HEK293 (cell line): ENCODE data around the gene XRCC6.

Experiments used
- CTCF ChIA-PET: fragments of 350-600 bp; formaldehyde crosslinking; extraction: SDS; loops from one replicate; lab custom pipeline; 2021; ENCODE audit warnings: antibody characterized with exemption; lab: Yijun Ruan, JAX
- POLR2A ChIA-PET: fragments of 300-600 bp; formaldehyde crosslinking; extraction: SDS; loops from one replicate; lab custom pipeline; 2020; ENCODE audit warnings: antibody characterized with exemption, inconsistent platforms; lab: Yijun Ruan, JAX
- H3K27ac ChIP-seq: fragments of 200-500 bp; sonication (Bioruptor generic); 2 replicates; pipeline ENCODE4 v1.5.1; 2014; ENCODE audit warnings: low read depth, low read length, control low read depth, inconsistent platforms; ENCODE audit errors: extremely low read depth
- H3K36me3 ChIP-seq, 2 experiments: fragments of 200-500 bp in 1 of 2; sonication (Bioruptor generic) in 1 of 2; 1 replicate in 1 of 2; 2 replicates in 1 of 2; pipeline ENCODE4 v1.5.1; 2014 to 2017; ENCODE audit warnings: inconsistent platforms in 2 of 2, low read length in 2 of 2; ENCODE audit not compliant: control insufficient read depth in 2 of 2, insufficient read depth in 1 of 2
- H3K4me1 ChIP-seq: fragments of 200-500 bp; sonication (Bioruptor generic); 2 replicates; pipeline ENCODE4 v1.5.1; 2014; ENCODE audit warnings: mild to moderate bottlenecking, low read length, inconsistent platforms; ENCODE audit not compliant: control insufficient read depth, insufficient read depth
- H3K4me3 ChIP-seq: 2 replicates; pipeline ENCODE4 v1.5.1; 2011; ENCODE audit warnings: low read depth, mild to moderate bottlenecking, control low read depth, low read length, moderate library complexity
- H3K9me3 ChIP-seq: fragments of 200-500 bp; sonication (Bioruptor generic); 2 replicates; pipeline ENCODE4 v1.5.1; 2014; ENCODE audit warnings: low read depth, low read length, inconsistent platforms; ENCODE audit not compliant: control insufficient read depth, insufficient read depth
- GLIS2 ChIP-seq: fragments of 450-650 bp; formaldehyde crosslinking; IDR thresholded peaks from 2 replicates; pipeline ENCODE4 v1.5.1; 2016; ENCODE audit warnings: missing biosample characterization, missing genetic modification characterization
- PRDM6 ChIP-seq: fragments of 450-650 bp; formaldehyde crosslinking; IDR thresholded peaks from 2 replicates; pipeline ENCODE4 v1.5.1; 2017; ENCODE audit warnings: missing biosample characterization, missing genetic modification characterization
- REST ChIP-seq: fragments of 450-650 bp; formaldehyde crosslinking; IDR thresholded peaks from 2 replicates; pipeline ENCODE4 v1.5.1; 2016; ENCODE audit warnings: missing biosample characterization, missing genetic modification characterization
- YY1 ChIP-seq: fragments of 450-650 bp; formaldehyde crosslinking; IDR thresholded peaks from 2 replicates; pipeline ENCODE4 v1.5.1; 2018; ENCODE audit warnings: missing biosample characterization, missing genetic modification characterization
- YY2 ChIP-seq: fragments of 450-650 bp; formaldehyde crosslinking; IDR thresholded peaks from 2 replicates; pipeline ENCODE4 v1.5.1; 2016; ENCODE audit warnings: missing biosample characterization, missing genetic modification characterization
- ZBTB21 ChIP-seq: fragments of 450-650 bp; formaldehyde crosslinking; IDR thresholded peaks from 2 replicates; pipeline ENCODE4 v1.5.1; 2017; ENCODE audit warnings: missing biosample characterization, missing genetic modification characterization
- ZBTB26 ChIP-seq: fragments of 450-650 bp; formaldehyde crosslinking; optimal IDR thresholded peaks from 2 replicates; pipeline ENCODE3; 2016; ENCODE audit warnings: missing biosample characterization, mild to moderate bottlenecking, missing genetic modification characterization
- ZBTB7A ChIP-seq: fragments of 450-650 bp; formaldehyde crosslinking; IDR thresholded peaks from 2 replicates; pipeline ENCODE4 v1.5.1; 2016; ENCODE audit warnings: low read depth, missing biosample characterization, missing genetic modification characterization
- ZFP3 ChIP-seq: fragments of 450-650 bp; formaldehyde crosslinking; IDR thresholded peaks from 2 replicates; pipeline ENCODE4 v1.5.1; 2016; ENCODE audit warnings: low read depth, missing biosample characterization, missing genetic modification characterization
- ZFP41 ChIP-seq: fragments of 450-650 bp; formaldehyde crosslinking; IDR thresholded peaks from 2 replicates; pipeline ENCODE4 v1.5.1; 2016; ENCODE audit warnings: missing biosample characterization, missing genetic modification characterization, borderline replicate concordance
- ZNF2 ChIP-seq: fragments of 450-650 bp; formaldehyde crosslinking; IDR thresholded peaks from 2 replicates; pipeline ENCODE4 v1.5.1; 2016; ENCODE audit warnings: missing biosample characterization, missing genetic modification characterization
- ZNF488 ChIP-seq: fragments of 450-650 bp; formaldehyde crosslinking; IDR thresholded peaks from 2 replicates; pipeline ENCODE4 v1.5.1; 2016; ENCODE audit warnings: missing biosample characterization, missing genetic modification characterization
- ZNF501 ChIP-seq: fragments of 450-650 bp; formaldehyde crosslinking; IDR thresholded peaks from 2 replicates; pipeline ENCODE4 v1.5.1; 2016; ENCODE audit warnings: missing biosample characterization, missing genetic modification characterization
- ZNF513 ChIP-seq: fragments of 450-650 bp; IDR thresholded peaks from 2 replicates; pipeline ENCODE4 v1.5.1; 2018; ENCODE audit warnings: missing biosample characterization, missing genetic modification characterization
- ZNF518A ChIP-seq: fragments of 450-650 bp; formaldehyde crosslinking; conservative IDR thresholded peaks from 2 replicates; pipeline ENCODE4 v1.5.1; 2016; ENCODE audit warnings: low read depth, missing biosample characterization, missing genetic modification characterization
- ZNF529 ChIP-seq: fragments of 450-650 bp; formaldehyde crosslinking; IDR thresholded peaks from 2 replicates; pipeline ENCODE4 v1.5.1; 2017; ENCODE audit warnings: missing genetic modification characterization, missing biosample characterization; ENCODE audit not compliant: insufficient replicate concordance
- ZNF549 ChIP-seq: fragments of 450-650 bp; IDR thresholded peaks from 2 replicates; pipeline ENCODE4 v1.5.1; 2018; ENCODE audit warnings: missing biosample characterization, missing genetic modification characterization, mild to moderate bottlenecking, inconsistent platforms, moderate library complexity
- ZNF610 ChIP-seq: fragments of 450-650 bp; formaldehyde crosslinking; IDR thresholded peaks from 2 replicates; pipeline ENCODE4 v1.5.1; 2016; ENCODE audit warnings: missing biosample characterization, missing genetic modification characterization, borderline replicate concordance
- ZNF621 ChIP-seq: fragments of 450-650 bp; formaldehyde crosslinking; IDR thresholded peaks from 2 replicates; pipeline ENCODE4 v1.5.1; 2017; ENCODE audit warnings: missing biosample characterization, missing genetic modification characterization
- ZNF670 ChIP-seq: fragments of 450-650 bp; formaldehyde crosslinking; IDR thresholded peaks from 2 replicates; pipeline ENCODE4 v1.5.1; 2016; ENCODE audit warnings: missing biosample characterization, missing genetic modification characterization, low read depth
- ZNF776 ChIP-seq: fragments of 450-650 bp; formaldehyde crosslinking; IDR thresholded peaks from 2 replicates; pipeline ENCODE4 v1.5.0; 2017; ENCODE audit warnings: missing biosample characterization, missing genetic modification characterization, borderline replicate concordance
- ZSCAN23 ChIP-seq: fragments of 450-650 bp; formaldehyde crosslinking; IDR thresholded peaks from 2 replicates; pipeline ENCODE4 v1.5.1; 2016; ENCODE audit warnings: missing biosample characterization, missing genetic modification characterization

Gene XRCC6

GRCh38 chr22:41573677-41574076, 47.4 kb upstream of the XRCC6 start (continued):
- no peak for TF ChIP-seq YY1 (tag by site-specific recombination)
- TF ChIP-seq ZNF501 (tag by site-specific recombination): no peak
- no peak for TF ChIP-seq YY2
- no peak for TF ChIP-seq ZNF513 (tag by site-specific recombination)
- no peak for TF ChIP-seq ZNF670
- TF ChIP-seq GLIS2 (tag by site-specific recombination): no peak
- TF ChIP-seq ZSCAN23: no peak
- TF ChIP-seq ZNF2 (tag by site-specific recombination): no peak
- no peak for TF ChIP-seq ZBTB21 (tag by site-specific recombination)
- TF ChIP-seq ZBTB26 (tag by site-specific recombination): no peak
- no peak for TF ChIP-seq ZNF488 (tag by site-specific recombination)
- no peak for TF ChIP-seq ZFP3 (tag by site-specific recombination)

- peaks cover 0 to 53% of the 10 kb centered on the region in 2 experiments; a peak in 2 of 3 replicates for H3K36me3 ChIP-seq
- H3K4me3 ChIP-seq: no peak overlapping the region
- no peak overlapping the region for H3K27ac ChIP-seq
- POLR2A ChIA-PET: interaction anchor here (2.2 to 9.9 kb wide), 2 partner anchors 14 to 15 kb away, joined by 10 to 85 read pairs; partner anchors contain the start of genes CSDC2 and PMM1
- no peak for TF ChIP-seq ZNF518A
- no peak for TF ChIP-seq REST (tag by site-specific recombination)
- no peak for TF ChIP-seq ZNF670
- no peak for TF ChIP-seq ZFP41 (tag by site-specific recombination)
- no peak for TF ChIP-seq ZNF610 (tag by site-specific recombination)
- no peak for TF ChIP-seq ZBTB7A
- no peak for TF ChIP-seq ZNF529 (tag by site-specific recombination)
- no peak for TF ChIP-seq PRDM6 (tag by site-specific recombination)
- TF ChIP-seq ZNF549 (tag by site-specific recombination): no peak
- no peak; the same call in 1 of the 2 replicates for TF ChIP-seq GLIS2 (tag by site-specific recombination)
- no peak for TF ChIP-seq ZNF776 (tag by site-specific recombination)
- no peak for TF ChIP-seq ZNF621
- CTCF ChIA-PET: interaction anchor here (1.0 kb wide), 1 partner anchor 23 kb away, joined by 3 read pairs; no protein-coding TSS in a partner anchor
- no peaks in the 10 kb centered on the region for H3K9me3 ChIP-seq
- H3K4me1 ChIP-seq: no peaks in the 10 kb centered on the region
Observed at GRCh38 chr22:41574847-41575381, 46.2 kb upstream of the XRCC6 start.
